Astrocyte (in vitro differentiated cells and primary cell): ENCODE data around the gene ABHD17A. TPM values are rescaled to one million over a fixed set of nuclear protein-coding genes. Genes with fewer than 3 reads are reported as not detected.

Source experiments
- DNase-seq: peaks from one replicate; pipeline ENCODE4 v3.0.0-alpha.2; 2010; ENCODE audit warnings: low read depth
- FAIRE-seq: peaks from 2 replicates; lab custom pipeline; 2011; peaks lifted over from hg19 to GRCh38; lab: Jason Lieb, UNC
- H2AFZ ChIP-seq: 2 replicates; pipeline ENCODE4 v1.6.0; 2012; ENCODE audit warnings: low read depth, low read length, inconsistent platforms
- H3K27ac ChIP-seq: 2 replicates; pipeline ENCODE4 v1.5.1; 2011; ENCODE audit warnings: low read depth, low read length, inconsistent platforms
- H3K27me3 ChIP-seq: 2 replicates; pipeline ENCODE4 v1.6.0; 2011; ENCODE audit warnings: low read length, inconsistent platforms; ENCODE audit not compliant: insufficient read depth
- H3K36me3 ChIP-seq: 2 replicates; pipeline ENCODE4 v1.5.1; 2011; ENCODE audit warnings: low read length, inconsistent platforms; ENCODE audit not compliant: insufficient read depth
- H3K4me1 ChIP-seq: 2 replicates; pipeline ENCODE4 v1.5.1; 2011; ENCODE audit warnings: low read length, inconsistent platforms; ENCODE audit not compliant: insufficient read depth
- H3K4me2 ChIP-seq: 2 replicates; pipeline ENCODE4 v1.6.0; 2012; ENCODE audit warnings: low read length, inconsistent platforms
- H3K4me3 ChIP-seq: 2 replicates; pipeline ENCODE4 v1.5.1; 2011; ENCODE audit warnings: low read depth, mild to moderate bottlenecking, low read length, inconsistent platforms; ENCODE audit not compliant: insufficient read depth
- H3K79me2 ChIP-seq: 2 replicates; pipeline ENCODE4 v1.6.0; 2012; ENCODE audit warnings: mild to moderate bottlenecking, low read length, inconsistent platforms; ENCODE audit not compliant: insufficient read depth
- H3K9ac ChIP-seq: 2 replicates; pipeline ENCODE4 v1.6.0; 2012; ENCODE audit warnings: mild to moderate bottlenecking, low read length, inconsistent platforms
- H3K9me3 ChIP-seq: 2 replicates; pipeline ENCODE4 v1.5.1; 2012; ENCODE audit warnings: low read depth, mild to moderate bottlenecking, low read length, inconsistent platforms; ENCODE audit not compliant: insufficient read depth
- H4K20me1 ChIP-seq: 2 replicates; pipeline ENCODE4 v1.6.0; 2012; ENCODE audit warnings: low read length, inconsistent platforms; ENCODE audit not compliant: insufficient read depth
- H3K27ac Mint-ChIP-seq: one replicate; pipeline ENCODE4 v1.8.0; 2021; ENCODE audit warnings: mild to moderate bottlenecking, mixed read lengths; ENCODE audit not compliant: unreplicated experiment
- H3K27me3 Mint-ChIP-seq: one replicate; pipeline ENCODE4 v1.8.0; 2021; ENCODE audit warnings: low read depth, mixed read lengths; ENCODE audit not compliant: unreplicated experiment
- H3K36me3 Mint-ChIP-seq: one replicate; pipeline ENCODE4 v1.8.0; 2021; ENCODE audit warnings: low read depth, mixed read lengths; ENCODE audit not compliant: unreplicated experiment
- H3K4me1 Mint-ChIP-seq: one replicate; pipeline ENCODE4 v1.8.0; 2021; ENCODE audit warnings: low read depth, mixed read lengths; ENCODE audit not compliant: unreplicated experiment
- H3K4me3 Mint-ChIP-seq: one replicate; pipeline ENCODE4 v1.8.0; 2021; ENCODE audit warnings: mild to moderate bottlenecking, moderate library complexity, mixed read lengths; ENCODE audit not compliant: unreplicated experiment
- H3K9me3 Mint-ChIP-seq: one replicate; pipeline ENCODE4 v1.8.0; 2021; ENCODE audit warnings: mild to moderate bottlenecking, mixed read lengths; ENCODE audit not compliant: unreplicated experiment
- EZH2 ChIP-seq: IDR thresholded peaks from 2 replicates; pipeline ENCODE4 v1.6.1; 2012; ENCODE audit warnings: mild to moderate bottlenecking, low read length, inconsistent platforms; ENCODE audit not compliant: insufficient read depth
- total RNA-seq: library from RNA; stranded (reverse); gene quantifications from 2 replicates; pipeline ENCODE4 v1.2.1, GENCODE V29; 2021
- TF ChIP-seq, protein P1 (sequence below): IDR thresholded peaks from 2 replicates; pipeline ENCODE4 v1.5.1; 2011; ENCODE audit warnings: low read depth, mild to moderate bottlenecking, inconsistent platforms, low read length, moderate library complexity; ENCODE audit not compliant: insufficient read depth

The ABHD17A gene
- total RNA-seq, 1 donor from 2014 or later, result 56.7 TPM

DNA sequence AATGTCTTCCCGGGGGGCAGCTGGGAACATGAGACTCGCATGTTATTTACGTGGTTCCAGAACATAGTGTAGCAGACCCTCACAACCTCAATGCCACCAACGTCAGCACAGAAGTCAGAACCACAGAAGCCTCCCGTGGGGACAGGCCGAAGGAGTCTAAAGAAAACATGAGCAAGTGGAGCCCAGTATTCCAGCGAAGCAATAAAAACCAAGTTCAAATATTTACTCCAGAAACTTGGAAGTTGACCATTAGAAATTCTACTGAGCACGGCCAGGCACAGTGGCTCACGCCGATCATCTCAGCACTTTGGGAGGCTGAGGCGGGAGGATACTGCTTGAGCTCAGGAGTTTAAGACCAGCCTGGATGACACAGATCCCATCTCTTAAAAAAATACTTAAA, 55.3 kb downstream of the ABHD17A start:
- H3K4me2 ChIP-seq, result no peak overlapping the region
- H3K4me3 ChIP-seq, result no peak overlapping the region
- H3K9me3 Mint-ChIP-seq, result no peaks in the 10 kb centered on the region
- DNase-seq (no peak), FAIRE-seq (no peak)
- peaks cover 47% of the 10 kb centered on the region for H3K79me2 ChIP-seq
- no peak overlapping the region for H3K27ac ChIP-seq
- TF ChIP-seq, protein P1, sequence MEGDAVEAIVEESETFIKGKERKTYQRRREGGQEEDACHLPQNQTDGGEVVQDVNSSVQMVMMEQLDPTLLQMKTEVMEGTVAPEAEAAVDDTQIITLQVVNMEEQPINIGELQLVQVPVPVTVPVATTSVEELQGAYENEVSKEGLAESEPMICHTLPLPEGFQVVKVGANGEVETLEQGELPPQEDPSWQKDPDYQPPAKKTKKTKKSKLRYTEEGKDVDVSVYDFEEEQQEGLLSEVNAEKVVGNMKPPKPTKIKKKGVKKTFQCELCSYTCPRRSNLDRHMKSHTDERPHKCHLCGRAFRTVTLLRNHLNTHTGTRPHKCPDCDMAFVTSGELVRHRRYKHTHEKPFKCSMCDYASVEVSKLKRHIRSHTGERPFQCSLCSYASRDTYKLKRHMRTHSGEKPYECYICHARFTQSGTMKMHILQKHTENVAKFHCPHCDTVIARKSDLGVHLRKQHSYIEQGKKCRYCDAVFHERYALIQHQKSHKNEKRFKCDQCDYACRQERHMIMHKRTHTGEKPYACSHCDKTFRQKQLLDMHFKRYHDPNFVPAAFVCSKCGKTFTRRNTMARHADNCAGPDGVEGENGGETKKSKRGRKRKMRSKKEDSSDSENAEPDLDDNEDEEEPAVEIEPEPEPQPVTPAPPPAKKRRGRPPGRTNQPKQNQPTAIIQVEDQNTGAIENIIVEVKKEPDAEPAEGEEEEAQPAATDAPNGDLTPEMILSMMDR, result no peak
- no peak for TF ChIP-seq EZH2
- peaks cover 2% of the 10 kb centered on the region for H3K4me1 ChIP-seq
- H3K36me3 ChIP-seq, result no peaks in the 10 kb centered on the region
- H3K27me3 ChIP-seq, result no peaks in the 10 kb centered on the region
- H3K4me3 Mint-ChIP-seq, result no peak overlapping the region
- H3K9me3 ChIP-seq, result no peaks in the 10 kb centered on the region
- H3K36me3 Mint-ChIP-seq, result peaks cover 6% of the 10 kb centered on the region
- H3K27ac Mint-ChIP-seq, result no peak overlapping the region
- H4K20me1 ChIP-seq, result peaks cover 59% of the 10 kb centered on the region
- no peak overlapping the region for H2AFZ ChIP-seq
- H3K4me1 Mint-ChIP-seq, result peaks cover 4% of the 10 kb centered on the region
- H3K9ac ChIP-seq, result no peak overlapping the region
- H3K27me3 Mint-ChIP-seq, result no peaks in the 10 kb centered on the region

- TF ChIP-seq, protein P1, result no peak
- TF ChIP-seq EZH2, result no peak
- Histone ChIP-seq H3K27ac (no peak overlapping the region), H3K4me3 (no peak overlapping the region), H3K4me2 (no peak overlapping the region), H3K9ac (no peak overlapping the region), H2AFZ (no peak overlapping the region), H3K79me2 (peaks cover 37% of the 10 kb centered on the region), H3K9me3 (no peaks in the 10 kb centered on the region), H4K20me1 (peaks cover 46% of the 10 kb centered on the region), H3K27me3 (no peaks in the 10 kb centered on the region), H3K36me3 (no peaks in the 10 kb centered on the region), H3K4me1 (peaks cover 2% of the 10 kb centered on the region)
- H3K27ac Mint-ChIP-seq, result no peak overlapping the region
- FAIRE-seq (no peak), DNase-seq (no peak)
- peaks cover 6% of the 10 kb centered on the region for H3K36me3 Mint-ChIP-seq
- H3K9me3 Mint-ChIP-seq, result no peaks in the 10 kb centered on the region
- no peak overlapping the region for H3K4me3 Mint-ChIP-seq
- peaks cover 4% of the 10 kb centered on the region for H3K4me1 Mint-ChIP-seq
- no peaks in the 10 kb centered on the region for H3K27me3 Mint-ChIP-seq
These were observed 56.7 kb downstream of the ABHD17A start for GRCh38 chr19:1828279-1829238.
